ENCODE results near the gene STPG1.

Gene STPG1

DNA sequence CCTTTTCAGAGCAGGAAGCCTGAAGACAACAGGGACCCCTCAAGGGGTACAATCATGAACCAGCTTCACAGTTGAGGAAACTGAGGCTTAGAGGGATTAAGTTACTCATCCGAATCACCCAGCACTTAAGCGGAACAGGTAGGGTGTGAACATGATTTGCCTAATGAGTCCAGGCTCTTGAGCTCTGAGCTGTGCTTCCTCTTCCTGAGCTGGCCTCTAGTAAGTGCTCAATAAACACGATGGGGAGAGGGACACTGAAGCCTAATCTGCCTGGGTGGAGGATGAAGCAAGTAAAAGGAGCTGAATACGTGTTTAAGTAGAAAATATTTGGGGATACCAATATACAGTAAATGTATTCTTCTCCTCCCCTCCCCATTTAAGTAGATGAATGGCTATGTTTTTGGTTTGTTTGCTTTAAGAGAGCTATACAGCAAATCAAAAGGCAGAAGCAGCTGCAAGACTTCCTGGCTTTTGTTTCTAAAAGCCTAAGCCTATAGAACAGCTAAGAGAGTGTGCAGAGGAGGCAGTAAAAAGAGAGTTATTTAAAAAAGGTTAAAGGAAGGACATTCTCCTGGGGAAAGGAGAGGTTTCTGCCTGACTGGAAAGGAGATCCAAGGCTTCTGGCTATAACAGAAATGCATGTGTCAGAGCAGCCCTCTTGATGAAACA, 20.5 kb downstream of the STPG1 start:
- no peak for TF ChIP-seq POLR2A (IDR thresholded peaks at IDR 0.05; ENCODE audit: low read depth, low read length)
- DNase-seq (ENCODE audit: insufficient read length, low spot score), result no peak
- no peak for FAIRE-seq

DNA sequence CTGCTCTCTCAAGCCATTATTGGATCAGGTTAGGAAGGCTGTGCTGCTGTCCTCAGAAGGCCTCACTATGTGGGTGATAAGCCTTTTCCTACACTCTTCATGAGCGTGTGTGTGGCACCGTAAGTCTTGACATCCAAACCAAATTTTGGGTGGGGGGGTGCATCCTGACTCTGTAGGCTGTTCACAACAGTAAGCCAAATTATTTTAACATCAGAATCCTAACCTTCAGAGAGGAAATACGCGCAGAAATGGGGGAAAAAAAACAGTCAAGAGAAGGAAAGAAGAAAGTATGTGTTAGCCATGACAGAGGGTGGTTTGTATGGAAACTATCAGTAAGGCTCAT, 21.0 kb downstream of the STPG1 start:
- DNase-seq (ENCODE audit: insufficient read length, low spot score), result no peak
- no peak for FAIRE-seq
- no peak for TF ChIP-seq POLR2A (IDR thresholded peaks at IDR 0.05; ENCODE audit: low read depth, low read length)

DNA sequence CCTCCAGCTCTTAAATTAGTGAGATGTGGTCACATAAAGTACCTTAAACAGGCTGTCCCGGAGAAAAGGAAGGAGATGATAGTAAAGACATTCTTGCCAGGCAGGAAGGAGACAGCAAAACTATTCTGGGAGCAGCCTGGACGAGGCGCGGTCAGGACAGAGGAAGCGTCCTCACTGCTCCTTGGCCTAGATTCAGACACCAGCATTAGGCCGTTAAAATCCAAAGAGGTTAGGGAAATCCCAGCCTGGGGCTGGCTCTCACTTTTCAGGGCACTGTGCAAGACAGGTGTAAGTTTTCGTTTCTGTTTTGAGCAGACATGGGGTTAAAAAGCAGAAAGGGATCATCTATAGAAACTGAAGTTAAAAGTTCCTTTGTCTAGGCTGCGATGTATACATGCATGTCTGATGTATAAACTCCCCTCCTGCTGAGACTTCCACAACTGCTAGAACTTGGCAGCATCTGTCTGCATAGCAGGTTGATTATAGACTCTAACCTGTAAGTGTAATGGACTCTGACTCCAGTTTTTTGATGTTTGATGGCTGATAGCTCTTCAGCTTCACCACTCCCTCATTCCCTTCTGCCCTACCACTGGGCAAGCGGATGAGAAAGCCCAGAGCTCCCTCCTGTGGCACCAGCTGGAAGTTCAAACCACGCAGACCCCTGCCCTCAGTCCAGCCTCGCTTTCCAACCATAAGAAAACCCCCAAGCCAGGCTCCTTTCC, 21.5 kb downstream of the STPG1 start:
- DNase-seq (ENCODE audit: insufficient read length, low spot score) (no peak), FAIRE-seq (peak; percentile 82)
- TF ChIP-seq POLR2A (IDR thresholded peaks at IDR 0.05; ENCODE audit: low read depth, low read length), result no peak

DNA sequence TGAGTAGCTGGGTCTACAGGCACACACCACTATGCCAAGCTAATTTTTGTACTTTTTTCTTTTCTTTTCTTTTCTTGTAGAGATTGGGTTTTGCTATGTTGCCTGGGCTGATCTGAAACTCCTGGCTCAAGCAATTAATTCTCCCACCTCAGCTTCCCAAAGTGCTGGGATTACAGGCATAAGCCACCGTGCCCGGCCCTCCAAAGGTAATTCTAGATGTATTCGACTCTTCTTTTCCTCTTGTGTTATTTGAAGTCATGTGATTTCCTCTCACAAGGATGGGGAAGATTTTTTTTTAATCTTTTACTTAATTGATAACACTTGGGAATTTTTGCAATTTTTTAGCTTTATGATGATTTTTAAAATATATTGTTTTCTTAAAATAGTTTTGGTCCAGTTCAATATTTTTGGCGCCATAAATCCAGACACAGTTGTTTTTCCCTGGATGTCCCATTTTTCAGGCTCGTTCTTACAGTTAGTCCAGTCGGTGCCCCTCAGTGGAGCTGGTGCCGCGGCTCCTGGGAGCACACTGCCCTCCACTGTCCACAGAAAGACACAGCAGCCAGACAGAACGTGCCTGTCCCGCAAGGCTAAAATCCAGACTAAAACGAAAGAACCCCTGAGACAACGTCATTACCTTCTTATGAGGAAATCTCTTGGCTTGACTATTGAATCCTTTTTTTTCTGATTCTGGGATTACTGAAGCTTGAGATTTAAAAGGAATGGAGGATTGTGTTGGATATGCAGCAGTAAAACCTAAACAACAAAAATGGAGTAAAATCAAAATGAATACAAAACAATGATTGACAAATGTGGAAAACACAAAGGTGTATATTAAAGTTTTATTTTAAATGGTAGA, 22.4 kb downstream of the STPG1 start:
- DNase-seq (ENCODE audit: insufficient read length, low spot score) (peak; percentile 38), FAIRE-seq (peak; percentile 23)
- no peak for TF ChIP-seq POLR2A (IDR thresholded peaks at IDR 0.05; ENCODE audit: low read depth, low read length)

DNA sequence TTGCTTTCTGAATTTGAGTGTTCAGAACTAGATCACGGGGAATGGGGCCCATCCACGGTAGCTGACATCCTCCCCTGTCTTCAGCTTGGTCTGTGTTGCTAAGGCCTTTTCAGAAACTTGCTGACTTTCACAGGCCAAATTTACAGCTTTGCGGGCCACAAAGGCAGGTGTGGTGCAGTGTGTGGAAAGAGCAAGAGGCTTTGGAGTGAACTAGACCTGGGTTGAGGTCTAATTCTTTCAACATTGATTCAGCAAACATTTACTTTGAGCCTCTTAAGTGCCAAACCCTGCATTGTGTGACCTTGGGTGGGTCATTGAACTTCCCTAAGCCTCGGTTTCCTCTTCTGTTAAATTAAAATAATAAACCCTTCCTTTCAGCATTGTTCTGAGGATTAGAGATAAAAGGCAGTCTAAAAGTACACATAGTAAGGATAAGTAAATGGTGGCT, 24.3 kb downstream of the STPG1 start:
- FAIRE-seq (no peak), DNase-seq (ENCODE audit: insufficient read length, low spot score) (no peak)
- no peak for TF ChIP-seq POLR2A (IDR thresholded peaks at IDR 0.05; ENCODE audit: low read depth, low read length)

DNA sequence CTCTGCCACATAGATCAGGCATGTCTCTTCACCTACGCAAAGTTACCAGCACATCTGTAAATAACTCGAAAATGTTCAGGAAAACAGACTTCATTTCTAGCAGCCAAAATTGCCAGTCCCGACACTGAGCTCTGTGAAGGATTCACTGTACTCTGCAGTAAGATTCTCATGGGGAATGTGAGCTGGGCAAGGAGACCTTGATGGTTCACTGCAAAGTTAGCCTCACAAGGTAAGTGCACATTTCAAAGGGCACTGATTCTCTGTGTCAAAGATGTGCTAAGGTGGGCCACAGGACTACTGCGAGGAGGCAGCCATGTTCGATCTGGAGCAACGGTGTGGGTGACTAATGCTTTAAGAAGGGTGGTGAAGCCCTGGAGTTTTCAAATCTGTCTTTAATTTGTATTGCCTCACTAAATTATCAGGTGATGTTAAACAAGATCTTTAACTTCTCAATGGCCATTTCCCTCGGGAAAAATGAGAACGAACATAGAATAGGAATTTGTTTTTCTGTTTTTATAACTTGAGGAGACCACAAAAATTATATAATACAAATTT, 25.2 kb downstream of the STPG1 start:
- no peak for FAIRE-seq
- DNase-seq (ENCODE audit: insufficient read length, low spot score), result no peak
- no peak for TF ChIP-seq POLR2A (IDR thresholded peaks at IDR 0.05; ENCODE audit: low read depth, low read length)

DNA sequence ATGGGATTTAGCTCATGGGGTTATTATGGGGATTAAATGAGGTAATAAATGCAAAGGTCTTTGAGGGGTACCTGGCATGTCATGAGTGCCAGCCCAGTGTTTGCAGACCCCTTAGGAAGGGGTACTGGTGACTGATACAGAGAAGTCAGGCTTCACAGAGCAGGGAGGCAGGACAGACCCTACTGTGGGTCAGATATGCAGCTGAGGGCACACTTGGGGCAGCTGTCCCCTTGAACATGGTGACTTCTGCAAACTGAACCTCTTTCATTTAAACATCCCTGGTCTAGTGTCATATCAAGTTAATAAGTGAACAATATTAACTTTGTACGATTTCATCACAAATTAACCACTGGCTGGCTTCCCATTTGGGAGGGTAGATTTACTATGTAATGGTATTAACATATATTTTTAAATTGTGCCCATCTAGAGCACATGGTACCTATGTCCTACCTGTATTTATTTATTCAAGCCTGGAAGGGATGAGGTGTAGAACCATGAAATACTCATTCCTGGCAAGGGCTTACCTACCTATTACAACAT, 25.9 kb downstream of the STPG1 start:
- no peak for FAIRE-seq
- TF ChIP-seq POLR2A (IDR thresholded peaks at IDR 0.05; ENCODE audit: low read depth, low read length), result no peak
- DNase-seq (ENCODE audit: insufficient read length, low spot score), result no peak

DNA sequence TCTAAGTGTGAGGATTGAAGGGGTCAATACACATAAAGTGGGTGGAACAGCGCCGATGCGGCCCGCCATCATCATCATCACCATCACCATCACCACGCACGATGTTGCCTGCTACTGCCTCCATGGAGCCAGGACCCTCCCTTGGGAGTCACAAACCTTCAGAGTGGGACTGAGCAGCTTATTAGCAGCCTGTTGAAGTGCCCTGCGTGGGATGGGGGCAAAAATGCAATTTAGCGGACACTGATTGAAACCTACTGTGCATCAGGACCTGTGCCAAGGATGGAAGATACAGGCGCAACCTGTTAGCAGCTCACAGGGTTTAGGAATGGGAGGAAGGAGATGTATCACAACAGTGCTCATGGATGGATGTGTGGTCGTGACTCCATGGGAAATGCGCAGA, 26.7 kb downstream of the STPG1 start:
- no peak for TF ChIP-seq POLR2A (IDR thresholded peaks at IDR 0.05; ENCODE audit: low read depth, low read length)
- FAIRE-seq (no peak), DNase-seq (ENCODE audit: insufficient read length, low spot score) (no peak)

DNA sequence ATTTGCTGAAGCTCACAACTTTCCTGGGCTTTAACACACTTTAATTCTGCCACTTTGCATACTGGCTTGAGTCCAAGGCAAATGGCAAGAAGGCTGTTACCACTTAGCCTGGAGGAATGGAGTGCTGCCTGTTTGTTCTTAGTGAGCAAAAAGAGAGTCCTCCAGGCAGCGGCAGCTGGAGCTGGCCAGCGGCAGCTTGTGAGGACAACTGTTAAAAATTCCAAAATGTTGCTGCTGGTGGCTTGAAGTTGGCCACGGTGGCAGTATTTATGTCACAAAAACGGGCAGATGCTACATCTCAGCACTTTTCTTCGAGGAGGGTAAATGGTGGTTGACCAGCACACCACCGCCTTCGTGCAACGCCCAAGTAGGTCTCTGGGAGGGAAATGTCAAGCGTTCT, 27.3 kb downstream of the STPG1 start:
- DNase-seq (ENCODE audit: insufficient read length, low spot score) (no peak), FAIRE-seq (no peak)
- TF ChIP-seq POLR2A (IDR thresholded peaks at IDR 0.05; ENCODE audit: low read depth, low read length), result no peak

DNA sequence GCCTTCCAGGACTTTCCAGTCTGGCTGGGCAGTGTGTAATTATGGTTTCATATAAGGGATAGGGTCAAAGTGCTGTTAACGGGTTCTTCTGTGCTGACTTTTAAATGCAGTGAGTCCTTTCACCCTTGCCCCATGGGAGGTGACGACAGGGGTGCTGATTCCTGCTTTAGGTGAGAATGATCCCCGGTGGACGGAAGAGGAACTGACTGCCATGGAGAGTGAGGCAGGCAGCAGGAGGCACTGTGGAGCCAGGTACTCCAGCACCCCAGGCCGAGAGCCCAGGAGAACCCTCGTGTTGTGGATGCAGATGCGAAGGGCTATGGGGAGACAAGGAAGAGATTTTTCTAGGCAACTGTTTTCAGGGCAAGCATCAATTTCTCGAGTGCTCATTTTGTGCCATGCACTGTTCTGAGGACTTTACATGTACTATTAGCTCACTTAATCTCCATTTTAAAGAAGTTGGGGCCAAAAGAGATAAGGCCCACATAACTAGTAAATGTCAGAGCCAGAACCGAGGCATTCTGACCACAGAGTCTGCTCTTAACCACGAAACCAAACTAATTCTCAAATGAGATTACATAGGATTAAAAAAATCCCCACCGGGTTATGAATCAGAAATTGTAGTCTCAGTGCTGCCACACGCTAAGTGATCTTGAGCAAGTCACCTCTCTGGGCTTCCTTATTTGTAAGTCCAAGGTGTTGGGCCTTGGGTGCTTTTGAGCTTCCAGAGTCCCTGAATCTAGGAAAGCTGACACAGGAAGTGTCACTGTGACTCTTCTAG, 28.2 kb downstream of the STPG1 start:
- no peak for FAIRE-seq
- DNase-seq (ENCODE audit: insufficient read length, low spot score), result no peak
- no peak for TF ChIP-seq POLR2A (IDR thresholded peaks at IDR 0.05; ENCODE audit: low read depth, low read length)

DNA sequence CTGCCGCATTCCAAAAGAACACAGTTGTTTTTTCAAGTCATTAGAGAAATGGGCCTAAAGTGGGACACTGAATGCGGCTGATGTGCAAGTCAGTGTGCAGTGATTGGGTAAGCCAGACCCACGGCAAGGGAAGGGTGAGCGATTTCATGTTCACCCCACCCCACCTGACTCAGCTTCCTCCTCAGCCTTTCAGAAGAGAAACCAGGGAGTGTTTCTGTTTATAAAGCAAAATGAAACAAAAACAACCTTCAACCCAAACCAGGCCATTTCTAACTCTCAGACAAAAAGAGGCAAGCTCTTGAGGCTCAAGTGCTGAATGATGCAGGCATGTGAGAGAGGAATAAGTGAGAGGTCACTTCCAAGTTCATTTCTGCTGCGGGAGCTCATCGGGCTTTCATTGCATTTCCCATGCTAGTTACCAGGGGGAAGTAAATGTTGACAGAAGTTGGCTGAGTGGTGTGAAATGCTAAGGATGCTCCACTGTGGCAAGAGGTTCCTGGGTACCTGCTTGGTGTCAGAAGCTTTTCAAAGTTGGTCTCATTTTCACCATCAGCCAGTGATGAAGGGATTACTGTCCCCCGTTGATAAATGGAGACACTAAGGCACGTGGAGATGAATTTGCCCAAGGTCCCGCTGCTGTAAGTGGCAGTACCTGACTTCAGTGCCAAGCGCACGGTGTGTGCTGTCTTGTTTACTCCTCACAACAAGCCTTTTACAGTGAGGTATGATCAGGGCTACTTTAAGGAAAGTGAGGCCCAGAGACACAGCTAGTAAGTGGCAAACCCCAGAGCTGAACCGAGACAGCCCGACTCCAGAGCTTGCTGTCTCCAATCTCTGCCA, 29.1 kb downstream of the STPG1 start:
- DNase-seq (ENCODE audit: insufficient read length, low spot score) (no peak), FAIRE-seq (no peak)
- no peak for TF ChIP-seq POLR2A (IDR thresholded peaks at IDR 0.05; ENCODE audit: low read depth, low read length)

DNA sequence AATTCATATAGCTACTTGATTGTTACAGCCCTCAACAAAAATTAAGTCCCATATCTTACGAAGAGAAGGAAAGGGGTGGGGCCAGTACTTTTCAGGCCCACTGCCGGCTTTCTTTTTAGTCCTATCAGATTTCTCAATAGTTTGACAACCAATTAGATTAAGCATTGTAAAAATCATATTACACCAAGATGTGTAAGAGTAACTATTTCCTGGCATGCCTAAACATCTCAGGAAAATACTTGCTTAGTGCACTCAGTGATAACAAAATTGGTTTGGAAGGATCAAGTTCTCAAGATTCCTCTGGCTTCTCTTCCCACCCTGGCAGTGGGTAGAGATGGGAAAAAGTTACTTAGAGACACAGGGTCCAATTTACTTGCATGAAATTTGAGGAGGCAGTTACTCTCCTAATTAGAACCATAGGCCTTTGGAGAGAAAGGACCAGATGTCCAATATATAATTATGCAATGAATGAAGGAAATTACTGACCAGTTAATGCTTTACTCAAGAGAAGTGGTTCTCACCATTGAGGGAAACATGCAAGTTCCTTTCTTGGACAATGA, 30.1 kb downstream of the STPG1 start:
- DNase-seq (ENCODE audit: insufficient read length, low spot score), result no peak
- no peak for FAIRE-seq
- TF ChIP-seq POLR2A (IDR thresholded peaks at IDR 0.05; ENCODE audit: low read depth, low read length), result no peak
